Raji (cell line): ENCODE results near the gene PCED1B.

Source experiments
- POLR2A ChIP-seq: IDR thresholded peaks from 2 replicates; pipeline ENCODE4 v1.6.1; 2011; ENCODE audit warnings: low read depth, low read length, control low read depth; ENCODE audit not compliant: insufficient read depth

Gene PCED1B

GRCh38 chr12:47079468-47079980 is at the start of gene PCED1B, which contains the start of gene AMIGO2:
TSS of gene PCED1B (plus strand) at chr12:47079621. CDS start at chr12:47235064, 155,443 bp downstream.
TSS of gene AMIGO2 (minus strand) at chr12:47079959. CDS start at chr12:47079002, 957 bp downstream.
- TF ChIP-seq POLR2A, result no peak

GRCh38 chr12:47029903-47030302 is 49.5 kb upstream of the PCED1B start:
- TF ChIP-seq POLR2A, result no peak

- TF ChIP-seq POLR2A, result no peak
Measured at GRCh38 chr12:47032644-47033043, 46.8 kb upstream of the PCED1B start.

- TF ChIP-seq POLR2A, result no peak
Measured at GRCh38 chr12:47033081-47033480, 46.3 kb upstream of the PCED1B start.

GRCh38 chr12:47033789-47034555 is 45.4 kb upstream of the PCED1B start:
- no peak for TF ChIP-seq POLR2A

DNA sequence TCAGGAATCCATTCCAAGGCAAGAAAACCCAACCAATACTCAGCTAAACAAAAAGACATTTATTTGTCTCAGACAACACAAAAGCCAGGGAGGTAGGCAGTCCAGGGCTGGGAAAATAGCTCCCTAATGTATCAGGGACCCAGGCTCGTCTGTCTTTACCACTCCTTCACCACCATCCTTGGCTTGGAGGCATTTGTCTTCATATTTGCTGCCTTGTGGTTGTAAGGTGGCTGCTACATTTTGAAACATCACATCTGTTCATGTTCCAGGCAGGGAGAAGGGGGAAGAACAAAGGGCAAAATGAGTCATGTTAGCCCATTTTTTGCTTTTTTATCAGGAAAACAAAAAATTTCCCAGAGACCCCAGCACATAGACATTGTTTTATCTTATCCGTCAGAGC is 44.8 kb upstream of the PCED1B start:
- no peak for TF ChIP-seq POLR2A

GRCh38 chr12:47035484-47035883 is 43.9 kb upstream of the PCED1B start:
- TF ChIP-seq POLR2A, result no peak

DNA sequence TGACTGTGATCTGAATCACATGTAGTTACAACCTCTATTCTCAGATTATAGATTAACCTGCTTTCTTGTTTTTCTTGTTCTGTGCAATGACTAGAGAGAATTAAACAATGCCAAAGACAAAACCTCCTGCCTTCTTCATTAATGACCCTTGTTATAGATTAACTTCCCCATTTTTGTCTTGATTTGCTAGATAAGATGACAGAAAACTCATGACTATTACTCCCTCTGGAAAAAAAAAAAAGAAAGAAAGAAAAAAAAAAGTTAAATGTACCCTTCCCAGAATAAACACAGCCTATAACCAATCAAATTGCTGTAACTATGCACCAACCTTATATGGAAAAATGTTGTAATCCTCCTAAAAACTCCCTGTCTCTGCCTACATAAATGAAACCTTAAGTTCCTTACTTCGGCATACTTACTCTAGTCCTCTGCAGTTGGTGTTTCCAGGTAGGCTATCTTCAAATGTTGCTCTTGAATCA is 41.1 kb upstream of the PCED1B start:
- TF ChIP-seq POLR2A, result no peak

DNA sequence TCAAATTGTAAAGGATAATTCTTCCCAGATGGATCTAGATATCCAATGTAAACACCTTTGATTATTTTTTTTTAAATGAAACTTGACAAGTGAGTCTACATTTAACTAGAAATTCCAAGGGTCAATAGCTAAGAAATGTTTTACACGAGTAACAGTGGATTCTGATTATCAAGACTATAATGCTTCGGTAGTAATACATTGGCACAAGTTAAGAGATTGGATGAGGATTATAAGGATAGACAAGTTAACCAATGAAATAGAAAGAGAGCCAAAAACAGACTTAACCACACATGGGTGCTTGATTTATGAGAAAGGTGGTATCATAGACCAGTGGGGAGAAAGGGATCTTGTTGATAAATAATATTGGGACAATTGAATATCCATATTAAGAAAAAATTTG is 40.3 kb upstream of the PCED1B start:
- no peak for TF ChIP-seq POLR2A

DNA sequence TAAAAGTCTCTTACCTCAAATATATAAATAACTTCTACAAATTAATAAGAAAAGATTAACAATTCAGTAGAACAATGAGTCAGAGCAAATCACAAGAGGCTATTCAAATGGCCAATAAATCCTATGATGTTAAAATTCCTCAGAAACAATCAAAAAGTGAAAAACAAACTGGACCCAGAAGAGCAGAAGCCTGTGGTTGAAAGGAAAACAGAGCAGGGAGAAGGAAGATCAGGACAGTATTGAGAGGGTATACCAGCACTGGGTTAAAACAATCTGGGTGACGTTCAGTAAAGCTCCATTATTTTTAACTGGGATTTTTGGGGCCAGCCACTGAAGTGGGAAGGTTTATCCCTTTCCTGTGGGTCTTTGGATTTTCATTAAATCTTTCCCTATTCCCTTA is 39.7 kb upstream of the PCED1B start:
- TF ChIP-seq POLR2A, result no peak

DNA sequence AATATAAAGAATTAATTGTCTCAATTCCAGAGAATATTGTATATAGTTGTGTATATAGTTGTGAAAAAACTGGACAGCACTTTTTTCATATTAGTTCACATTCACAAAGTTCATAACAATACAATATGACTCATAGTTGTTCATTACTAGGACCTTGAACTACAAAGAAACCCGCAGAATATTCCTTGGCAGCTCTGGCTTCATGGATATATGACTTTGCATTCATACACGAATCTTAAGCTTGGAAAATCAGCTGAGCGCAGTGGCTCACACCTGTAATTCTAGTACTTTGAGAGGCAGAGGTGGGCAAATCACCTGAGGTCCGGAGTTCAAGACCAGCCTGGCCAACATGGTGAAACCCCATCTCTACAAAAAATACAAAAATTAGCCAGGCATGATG is 38.1 kb upstream of the PCED1B start:
- TF ChIP-seq POLR2A, result no peak

- no peak for TF ChIP-seq POLR2A
Measured at GRCh38 chr12:47048541-47048940, 30.9 kb upstream of the PCED1B start.

GRCh38 chr12:47052274-47052673 is 27.1 kb upstream of the PCED1B start:
- TF ChIP-seq POLR2A, result no peak

GRCh38 chr12:47053961-47054360 is 25.5 kb upstream of the PCED1B start:
- no peak for TF ChIP-seq POLR2A

DNA sequence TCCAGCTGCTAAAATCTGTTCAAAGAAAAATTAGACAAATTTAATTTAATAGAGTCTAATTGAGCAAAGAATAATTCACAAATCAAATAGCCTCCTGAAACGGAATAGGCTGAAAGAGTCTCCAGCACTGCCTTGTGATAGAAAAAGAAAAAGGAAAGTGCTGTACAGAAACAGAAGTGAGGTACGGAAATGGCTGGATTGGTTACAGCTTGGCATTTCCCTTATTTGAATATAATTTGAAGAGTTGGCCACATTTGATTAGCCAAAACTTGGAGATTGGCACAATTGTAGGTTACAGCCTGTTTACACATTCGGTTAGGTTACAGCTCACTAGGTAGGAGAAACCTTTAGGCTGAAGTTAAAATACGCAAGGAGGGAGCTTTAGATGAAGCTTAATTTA is 24.8 kb upstream of the PCED1B start:
- no peak for TF ChIP-seq POLR2A

- TF ChIP-seq POLR2A, result no peak
Measured at GRCh38 chr12:47065546-47065945, 13.9 kb upstream of the PCED1B start.
